Measurements from ENCODE around the gene WNT1. TPM values are rescaled to one million over a fixed set of nuclear protein-coding genes. Genes with fewer than 3 reads are reported as not detected.

The WNT1 gene
- total and polyA plus RNA-seq, 9 of the 15 experiments (the other 6 are each of a cell fraction or from before 2014, with no cell fraction given) = not detected

GRCh38 chr12:48961331-48961730, 16.8 kb upstream of the WNT1 start (continued):
- TF ChIP-seq REST (IDR thresholded peaks at IDR 0.05; ENCODE audit: borderline replicate concordance) = no peak
- TF ChIP-seq REST (CRISPR knock-in tag; IDR thresholded peaks at IDR 0.05; ENCODE audit: low read depth) = no peak
- no peak for TF ChIP-seq CBX2 (IDR thresholded peaks at IDR 0.05; ENCODE audit: insufficient read depth, low read length, poor library complexity, severe bottlenecking)
- no peak for TF ChIP-seq ZFX (CRISPR knock-in tag; IDR thresholded peaks at IDR 0.05)
- no peak for TF ChIP-seq ZC3H8 (IDR thresholded peaks at IDR 0.05)
- no peak for TF ChIP-seq LARP7 (IDR thresholded peaks at IDR 0.05)
- TF ChIP-seq ZNF561 (CRISPR knock-in tag; conservative IDR thresholded peaks at IDR 0.05) = no peak
- TF ChIP-seq CREB5 (CRISPR knock-in tag; IDR thresholded peaks at IDR 0.05) = no peak

Data from K562 (cell line).